ENCODE data around the gene LAMA2.

DNA sequence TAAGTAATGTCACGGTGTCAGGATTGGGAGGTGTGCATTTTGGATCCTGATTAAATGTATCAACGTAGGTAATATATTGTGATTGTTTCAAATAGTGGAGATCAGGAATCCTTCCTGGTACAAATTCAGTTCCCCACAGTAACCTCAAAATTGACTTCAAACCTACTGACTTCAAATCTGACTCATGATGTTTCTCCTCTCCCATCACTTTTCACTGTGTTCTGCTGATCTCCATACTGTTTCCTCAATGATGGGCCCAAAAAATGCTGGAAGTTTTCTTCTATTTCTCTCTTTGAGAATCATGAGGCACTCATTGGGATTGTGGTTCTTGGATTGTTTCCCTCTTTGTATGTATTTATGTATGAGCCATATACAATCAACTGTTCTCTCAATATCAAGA, 35.9 kb downstream of the LAMA2 start:
- TF ChIP-seq, protein P1, sequence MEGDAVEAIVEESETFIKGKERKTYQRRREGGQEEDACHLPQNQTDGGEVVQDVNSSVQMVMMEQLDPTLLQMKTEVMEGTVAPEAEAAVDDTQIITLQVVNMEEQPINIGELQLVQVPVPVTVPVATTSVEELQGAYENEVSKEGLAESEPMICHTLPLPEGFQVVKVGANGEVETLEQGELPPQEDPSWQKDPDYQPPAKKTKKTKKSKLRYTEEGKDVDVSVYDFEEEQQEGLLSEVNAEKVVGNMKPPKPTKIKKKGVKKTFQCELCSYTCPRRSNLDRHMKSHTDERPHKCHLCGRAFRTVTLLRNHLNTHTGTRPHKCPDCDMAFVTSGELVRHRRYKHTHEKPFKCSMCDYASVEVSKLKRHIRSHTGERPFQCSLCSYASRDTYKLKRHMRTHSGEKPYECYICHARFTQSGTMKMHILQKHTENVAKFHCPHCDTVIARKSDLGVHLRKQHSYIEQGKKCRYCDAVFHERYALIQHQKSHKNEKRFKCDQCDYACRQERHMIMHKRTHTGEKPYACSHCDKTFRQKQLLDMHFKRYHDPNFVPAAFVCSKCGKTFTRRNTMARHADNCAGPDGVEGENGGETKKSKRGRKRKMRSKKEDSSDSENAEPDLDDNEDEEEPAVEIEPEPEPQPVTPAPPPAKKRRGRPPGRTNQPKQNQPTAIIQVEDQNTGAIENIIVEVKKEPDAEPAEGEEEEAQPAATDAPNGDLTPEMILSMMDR (conservative IDR thresholded peaks at IDR 0.05 in 1 of 2, IDR thresholded peaks at IDR 0.05 in 1 of 2; ENCODE audit: extremely low read depth in 1 of 2, insufficient read depth in 1 of 2, low read depth in 1 of 2, low read length in 2 of 2), result no peak
- no peak for TF ChIP-seq EZH2 (IDR thresholded peaks at IDR 0.05; ENCODE audit: borderline replicate concordance, low read length)
